Measurements from ENCODE around the gene CTBS.

DNA sequence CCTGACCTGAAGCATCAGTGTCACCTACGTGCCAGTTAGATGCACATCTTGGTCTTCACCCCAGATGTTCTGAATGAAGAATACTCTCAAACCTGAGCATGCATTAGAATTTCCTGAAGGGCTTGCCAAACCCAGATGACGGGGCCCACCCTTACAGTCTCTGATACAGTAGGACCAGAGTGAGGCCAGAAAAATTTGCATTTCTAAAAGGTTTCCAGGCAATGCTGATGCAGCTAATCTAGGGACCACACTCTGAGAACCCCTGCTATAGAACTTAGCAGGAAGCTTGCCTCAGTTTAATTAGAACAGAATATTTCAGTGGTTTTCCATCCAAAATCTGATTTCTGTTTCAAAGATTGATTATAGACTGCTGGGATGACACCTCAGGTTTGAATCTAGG is 9.9 kb upstream of the CTBS start:
- no peak for TF ChIP-seq EP300 (IDR thresholded peaks at IDR 0.05; ENCODE audit: low read depth)
- TF ChIP-seq, protein P1, sequence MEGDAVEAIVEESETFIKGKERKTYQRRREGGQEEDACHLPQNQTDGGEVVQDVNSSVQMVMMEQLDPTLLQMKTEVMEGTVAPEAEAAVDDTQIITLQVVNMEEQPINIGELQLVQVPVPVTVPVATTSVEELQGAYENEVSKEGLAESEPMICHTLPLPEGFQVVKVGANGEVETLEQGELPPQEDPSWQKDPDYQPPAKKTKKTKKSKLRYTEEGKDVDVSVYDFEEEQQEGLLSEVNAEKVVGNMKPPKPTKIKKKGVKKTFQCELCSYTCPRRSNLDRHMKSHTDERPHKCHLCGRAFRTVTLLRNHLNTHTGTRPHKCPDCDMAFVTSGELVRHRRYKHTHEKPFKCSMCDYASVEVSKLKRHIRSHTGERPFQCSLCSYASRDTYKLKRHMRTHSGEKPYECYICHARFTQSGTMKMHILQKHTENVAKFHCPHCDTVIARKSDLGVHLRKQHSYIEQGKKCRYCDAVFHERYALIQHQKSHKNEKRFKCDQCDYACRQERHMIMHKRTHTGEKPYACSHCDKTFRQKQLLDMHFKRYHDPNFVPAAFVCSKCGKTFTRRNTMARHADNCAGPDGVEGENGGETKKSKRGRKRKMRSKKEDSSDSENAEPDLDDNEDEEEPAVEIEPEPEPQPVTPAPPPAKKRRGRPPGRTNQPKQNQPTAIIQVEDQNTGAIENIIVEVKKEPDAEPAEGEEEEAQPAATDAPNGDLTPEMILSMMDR (IDR thresholded peaks at IDR 0.05) = no peak
